SU-DHL-6 (cell line): ENCODE results near the gene NTHL1.

Source experiments
- H2AFZ ChIP-seq: fragments of 200-600 bp; sonication (generic); 2 replicates; pipeline ENCODE4 v1.6.1; 2014; ENCODE audit warnings: low read depth, mild to moderate bottlenecking, moderate library complexity, mixed read lengths, antibody characterized with exemption, low read length; ENCODE audit not compliant: severe bottlenecking
- H3F3A ChIP-seq: fragments of 200-600 bp; shearing (Covaris generic); 2 replicates; pipeline ENCODE4 v1.6.0; 2016; ENCODE audit warnings: antibody characterized with exemption, mild to moderate bottlenecking; ENCODE audit not compliant: insufficient read depth
- H3K27ac ChIP-seq: fragments of 200-600 bp; sonication (generic); 2 replicates; pipeline ENCODE4 v1.5.1; 2016; ENCODE audit warnings: low read depth, mild to moderate bottlenecking, low read length, moderate library complexity, mixed read lengths
- H3K27me3 ChIP-seq: fragments of 200-600 bp; sonication (generic), shearing (Covaris generic); 2 replicates; pipeline ENCODE4 v1.6.0; 2014; ENCODE audit warnings: mild to moderate bottlenecking, low read length
- H3K36me3 ChIP-seq: fragments of 200-600 bp; sonication (generic); 2 replicates; pipeline ENCODE4 v1.6.1; 2014; ENCODE audit warnings: mild to moderate bottlenecking, low read length, mixed read lengths
- H3K4me2 ChIP-seq: fragments of 300-600, 200-600 bp; shearing (Covaris generic), sonication (generic); 2 replicates; pipeline ENCODE4 v1.6.0; 2014; ENCODE audit warnings: low read length, low read depth, mild to moderate bottlenecking; ENCODE audit not compliant: poor library complexity, severe bottlenecking
- H3K4me3 ChIP-seq: fragments of 200-600 bp; sonication (generic); 2 replicates; pipeline ENCODE4 v1.5.1; 2014; ENCODE audit warnings: antibody characterized with exemption, low read length, mild to moderate bottlenecking, mixed read lengths; ENCODE audit not compliant: insufficient read depth, poor library complexity, severe bottlenecking
- H3K79me2 ChIP-seq: fragments of 200-600 bp; sonication (generic); 2 replicates; pipeline ENCODE4 v1.6.1; 2014; ENCODE audit warnings: mild to moderate bottlenecking, low read length, moderate library complexity; ENCODE audit not compliant: insufficient read depth
- H3K9ac ChIP-seq: fragments of 200-600 bp; sonication (generic); 2 replicates; pipeline ENCODE4 v1.7.0; 2014; ENCODE audit warnings: mild to moderate bottlenecking, low read length
- H3K9me2 ChIP-seq: fragments of 200-600 bp; sonication (generic); replicated peaks from 2 replicates; pipeline ENCODE4 v1.6.1; 2014; ENCODE audit warnings: low read length; ENCODE audit not compliant: insufficient read depth
- H3K9me3 ChIP-seq: fragments of 200-600 bp; sonication (generic); 2 replicates; pipeline ENCODE4 v1.6.1; 2014; ENCODE audit warnings: low read length, mixed read lengths; ENCODE audit not compliant: insufficient read depth
- H4K20me1 ChIP-seq: fragments of 200-600 bp; sonication (generic); 2 replicates; pipeline ENCODE4 v1.6.1; 2014; ENCODE audit warnings: low read depth, mild to moderate bottlenecking, antibody characterized with exemption, low read length, moderate library complexity, mixed read lengths
- CTCF ChIP-seq: fragments of 200-600 bp; sonication (generic); IDR thresholded peaks from one replicate; pipeline ENCODE4 v1.5.1; 2017; ENCODE audit warnings: antibody characterized with exemption, mild to moderate bottlenecking, low read length, moderate library complexity; ENCODE audit not compliant: insufficient read depth, poor library complexity, severe bottlenecking
- EZH2phosphoT487 ChIP-seq: fragments of 200-600 bp; sonication (generic), shearing (Covaris generic); conservative IDR thresholded peaks from 2 replicates; pipeline ENCODE4 v1.6.1; 2018; ENCODE audit warnings: mild to moderate bottlenecking, antibody characterized with exemption, low read length, moderate library complexity, mixed read lengths

The NTHL1 gene

GRCh38 chr16:2030036-2030435, 17.6 kb downstream of the NTHL1 start:
- H3K9me3 ChIP-seq = no peaks in the 10 kb centered on the region
- H2AFZ ChIP-seq = no peak overlapping the region
- H3K4me2 ChIP-seq = no peak overlapping the region
- H3K27ac ChIP-seq = no peak overlapping the region
- H3K9ac ChIP-seq = no peak overlapping the region
- TF ChIP-seq CTCF (no peak), EZH2phosphoT487 (no peak)
- no peaks in the 10 kb centered on the region for H3K27me3 ChIP-seq
- no peaks in the 10 kb centered on the region for H3K79me2 ChIP-seq
- no peaks in the 10 kb centered on the region for H3K36me3 ChIP-seq
- no peaks in the 10 kb centered on the region for H3F3A ChIP-seq
- no peaks in the 10 kb centered on the region for H4K20me1 ChIP-seq
- no peaks in the 10 kb centered on the region for H3K9me2 ChIP-seq
- no peak overlapping the region for H3K4me3 ChIP-seq

GRCh38 chr16:2029350-2029749, 18.3 kb downstream of the NTHL1 start:
- H3K4me2 ChIP-seq = no peak overlapping the region
- no peaks in the 10 kb centered on the region for H3K36me3 ChIP-seq
- H3K9ac ChIP-seq = no peak overlapping the region
- no peak overlapping the region for H3K27ac ChIP-seq
- no peak overlapping the region for H3K4me3 ChIP-seq
- H3K79me2 ChIP-seq = no peaks in the 10 kb centered on the region
- TF ChIP-seq CTCF = no peak
- no peak for TF ChIP-seq EZH2phosphoT487
- H2AFZ ChIP-seq = no peak overlapping the region
- H3K9me2 ChIP-seq = no peaks in the 10 kb centered on the region
- H4K20me1 ChIP-seq = no peaks in the 10 kb centered on the region
- no peaks in the 10 kb centered on the region for H3F3A ChIP-seq
- H3K27me3 ChIP-seq = no peaks in the 10 kb centered on the region
- H3K9me3 ChIP-seq = no peaks in the 10 kb centered on the region

GRCh38 chr16:2028620-2029220, 18.9 kb downstream of the NTHL1 start:
- Histone ChIP-seq H3K4me2 (no peak overlapping the region), H3K4me3 (no peak overlapping the region)

More at GRCh38 chr16:2028620-2029220, 18.9 kb downstream of the NTHL1 start:
- H3K36me3 ChIP-seq = no peaks in the 10 kb centered on the region
- no peaks in the 10 kb centered on the region for H3F3A ChIP-seq
- no peak overlapping the region for H3K27ac ChIP-seq
- no peaks in the 10 kb centered on the region for H3K9me2 ChIP-seq
- TF ChIP-seq EZH2phosphoT487 = no peak
- no peak for TF ChIP-seq CTCF
- H3K27me3 ChIP-seq = no peaks in the 10 kb centered on the region
- no peaks in the 10 kb centered on the region for H3K79me2 ChIP-seq
- H3K9ac ChIP-seq = no peak overlapping the region
- no peaks in the 10 kb centered on the region for H3K9me3 ChIP-seq
- no peaks in the 10 kb centered on the region for H4K20me1 ChIP-seq
- H2AFZ ChIP-seq = no peak overlapping the region
